HepG2 (cell line): Measurements from ENCODE around the gene ACD. TPM values are rescaled to one million over a fixed set of nuclear protein-coding genes. Genes with fewer than 3 reads are reported as not detected.

Source experiments
- AKAP8 ChIP-seq: sonication (generic); formaldehyde crosslinking; IDR thresholded peaks from 2 replicates; pipeline ENCODE4 v1.5.1; 2020; ENCODE audit warnings: mild to moderate bottlenecking, missing genetic modification reagents
- ATF3 ChIP-seq: sonication (generic); formaldehyde crosslinking; IDR thresholded peaks from 2 replicates; pipeline ENCODE4 v1.4.0; 2020; ENCODE audit warnings: missing genetic modification reagents
- ATF6 ChIP-seq: sonication (generic); formaldehyde crosslinking; conservative IDR thresholded peaks from 2 replicates; pipeline ENCODE4 v1.4.0; 2020; ENCODE audit warnings: missing genetic modification reagents
- FOXK1 ChIP-seq: sonication (generic); formaldehyde crosslinking; IDR thresholded peaks from 2 replicates; pipeline ENCODE4 v1.4.0; 2020; ENCODE audit warnings: low read depth, missing genetic modification reagents, borderline replicate concordance
- FOXO4 ChIP-seq: sonication (generic); formaldehyde crosslinking; conservative IDR thresholded peaks from 2 replicates; pipeline ENCODE4 v1.8.1; 2023; ENCODE audit warnings: missing genetic modification reagents
- HOMEZ ChIP-seq: IDR thresholded peaks from 2 replicates; pipeline ENCODE4 v1.6.1; 2016; ENCODE audit warnings: low read depth
- HOXA3 ChIP-seq: sonication (generic); formaldehyde crosslinking; IDR thresholded peaks from 2 replicates; pipeline ENCODE4 v1.5.0; 2020; ENCODE audit warnings: missing genetic modification reagents
- MXI1 ChIP-seq: IDR thresholded peaks from 3 replicates; pipeline ENCODE4 v1.6.1; 2012; ENCODE audit warnings: low read depth, low read length, inconsistent platforms, borderline replicate concordance
- NPAS2 ChIP-seq: sonication (generic); formaldehyde crosslinking; IDR thresholded peaks from 2 replicates; pipeline ENCODE4 v1.8.0; 2022; ENCODE audit warnings: mild to moderate bottlenecking, missing genetic modification reagents, borderline replicate concordance
- NR3C1 ChIP-seq: sonication (generic); formaldehyde crosslinking; IDR thresholded peaks from 2 replicates; pipeline ENCODE4 v1.4.0; 2020; ENCODE audit warnings: missing genetic modification reagents
- PHF8 ChIP-seq: sonication (generic); formaldehyde crosslinking; IDR thresholded peaks from 2 replicates; pipeline ENCODE4 v1.5.0; 2020; ENCODE audit warnings: missing genetic modification reagents
- ZNF430 ChIP-seq: sonication (generic); formaldehyde crosslinking; IDR thresholded peaks from 2 replicates; pipeline ENCODE4 v1.9.0; 2021; ENCODE audit warnings: mild to moderate bottlenecking, missing genetic modification reagents
- ZNF543 ChIP-seq: sonication (generic); formaldehyde crosslinking; IDR thresholded peaks from 2 replicates; pipeline ENCODE4 v1.4.0; 2020; ENCODE audit warnings: mild to moderate bottlenecking, missing genetic modification reagents
- ZNF713 ChIP-seq: sonication (generic); formaldehyde crosslinking; IDR thresholded peaks from 2 replicates; pipeline ENCODE4 v1.4.0; 2020; ENCODE audit warnings: mild to moderate bottlenecking, missing genetic modification reagents
- polyA plus RNA-seq, 8 experiments: library from polyadenylated mRNA; depleted of rRNA in 3 of 8; stranded (reverse) in 7 of 8; unstranded in 1 of 8; fragments of >200 nt; fragmentation: Illumina TruSeq in 4 of 8; extraction: Trizol in 4 of 8; gene quantifications; 2 replicates each; pipeline versions ENCODE4 v1.2.1 to v1.2.3, GENCODE V29; 2011 to 2016; ENCODE audit warnings: low read depth in 4 of 8, missing spikeins in 1 of 8, mixed read lengths in 1 of 8; ENCODE audit not compliant: insufficient read depth in 1 of 8
- total RNA-seq, 5 experiments: library from RNA; depleted of rRNA; stranded (reverse); fragments of >200 nt; fragmentation: Illumina TruSeq; extraction: Trizol; gene quantifications; 2 replicates each; pipeline ENCODE4 v1.2.3, GENCODE V29; 2016; ENCODE audit warnings: low read depth in 1 of 5
- TF ChIP-seq, protein P1 (sequence below): sonication (generic); formaldehyde crosslinking; IDR thresholded peaks from 2 replicates; pipeline ENCODE4 v1.5.0; 2020; ENCODE audit warnings: mild to moderate bottlenecking, missing genetic modification reagents, moderate library complexity
- TF ChIP-seq, protein P2 (sequence below): sonication (generic); formaldehyde crosslinking; IDR thresholded peaks from 2 replicates; pipeline ENCODE4 v1.9.0; 2021; ENCODE audit warnings: missing genetic modification reagents, borderline replicate concordance

The ACD gene
- total and polyA plus RNA-seq, 2 of the 13 experiments (the other 11 are each of a cell fraction or from before 2014, with no cell fraction given), result 32.6 to 38.3 TPM

DNA sequence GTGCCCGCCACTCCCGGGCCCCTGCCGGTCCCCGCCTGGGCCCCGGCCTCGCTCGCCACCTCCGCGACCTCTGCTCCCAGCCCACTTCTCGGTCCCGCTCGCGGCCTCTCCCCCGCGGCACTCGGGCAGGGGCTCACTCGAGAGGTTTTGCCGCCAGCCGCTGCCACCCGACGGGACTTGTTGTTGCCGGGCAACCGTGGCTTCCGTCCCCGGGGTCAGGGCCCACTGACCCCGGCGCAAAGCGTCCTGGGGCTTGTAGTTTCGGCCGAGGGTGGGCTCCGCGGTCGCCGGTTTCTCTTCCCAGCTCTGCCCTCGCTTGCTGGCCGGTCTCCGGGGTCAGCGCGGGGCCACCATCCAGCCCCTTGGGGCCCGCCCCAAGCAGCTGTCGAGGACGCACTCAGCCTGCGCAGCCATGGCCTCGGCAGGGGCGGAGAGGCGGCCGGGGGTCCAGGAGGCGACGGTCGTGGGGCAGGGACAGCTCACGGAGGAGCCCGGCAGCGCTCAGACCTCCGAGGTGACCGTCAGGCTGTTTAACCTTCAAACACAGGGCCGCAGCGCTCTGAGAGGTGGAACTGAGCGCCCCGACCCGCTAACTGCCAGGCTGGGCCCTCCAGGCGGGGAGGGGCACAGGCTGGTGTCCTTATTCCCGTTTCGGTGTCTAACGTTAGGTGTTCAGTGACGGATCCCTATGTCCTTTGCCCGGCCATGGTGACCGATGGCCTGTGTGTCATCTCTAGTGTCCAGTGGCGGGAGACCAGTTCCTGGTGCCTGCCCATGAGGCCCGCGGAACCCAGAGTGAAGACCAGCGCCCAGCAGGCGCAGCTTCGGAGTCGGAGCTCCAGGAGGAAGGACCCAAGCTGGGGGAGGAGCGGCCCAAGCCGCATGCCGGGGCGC, 6.7 kb upstream of the ACD start, which contains the start of the genes C16orf86 and ENKD1 (continued):
- TF ChIP-seq FOXO4 (CRISPR knock-in tag) (no peak), ZNF713 (CRISPR knock-in tag) (0 out of 2 replicates have a peak, but pooled peaks have one; percentile 43), ZNF543 (CRISPR knock-in tag) (no peak; the same call in 1 of the 2 replicates), HOXA3 (CRISPR knock-in tag) (peak; percentile 2; the same call in 1 of the 2 replicates), NR3C1 (no peak; the same call in 1 of the 2 replicates), ATF3 (CRISPR knock-in tag) (no peak), HOMEZ (CRISPR knock-in tag) (peak; percentile 50; the same call in 1 of the 2 replicates), ATF6 (CRISPR knock-in tag) (no peak), NPAS2 (CRISPR knock-in tag) (no peak), FOXK1 (CRISPR knock-in tag) (0 out of 2 replicates have a peak, but pooled peaks have one; percentile 13), PHF8 (CRISPR knock-in tag) (peak; percentile 83), MXI1 (peak; percentile 90), AKAP8 (CRISPR knock-in tag) (peak; percentile 62; the same call in 1 of the 2 replicates), ZNF430 (CRISPR knock-in tag) (no peak; the same call in 1 of the 2 replicates)
- TF ChIP-seq, protein P1, sequence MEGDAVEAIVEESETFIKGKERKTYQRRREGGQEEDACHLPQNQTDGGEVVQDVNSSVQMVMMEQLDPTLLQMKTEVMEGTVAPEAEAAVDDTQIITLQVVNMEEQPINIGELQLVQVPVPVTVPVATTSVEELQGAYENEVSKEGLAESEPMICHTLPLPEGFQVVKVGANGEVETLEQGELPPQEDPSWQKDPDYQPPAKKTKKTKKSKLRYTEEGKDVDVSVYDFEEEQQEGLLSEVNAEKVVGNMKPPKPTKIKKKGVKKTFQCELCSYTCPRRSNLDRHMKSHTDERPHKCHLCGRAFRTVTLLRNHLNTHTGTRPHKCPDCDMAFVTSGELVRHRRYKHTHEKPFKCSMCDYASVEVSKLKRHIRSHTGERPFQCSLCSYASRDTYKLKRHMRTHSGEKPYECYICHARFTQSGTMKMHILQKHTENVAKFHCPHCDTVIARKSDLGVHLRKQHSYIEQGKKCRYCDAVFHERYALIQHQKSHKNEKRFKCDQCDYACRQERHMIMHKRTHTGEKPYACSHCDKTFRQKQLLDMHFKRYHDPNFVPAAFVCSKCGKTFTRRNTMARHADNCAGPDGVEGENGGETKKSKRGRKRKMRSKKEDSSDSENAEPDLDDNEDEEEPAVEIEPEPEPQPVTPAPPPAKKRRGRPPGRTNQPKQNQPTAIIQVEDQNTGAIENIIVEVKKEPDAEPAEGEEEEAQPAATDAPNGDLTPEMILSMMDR (CRISPR knock-in tag), result peak; percentile 13
- TF ChIP-seq, protein P2, sequence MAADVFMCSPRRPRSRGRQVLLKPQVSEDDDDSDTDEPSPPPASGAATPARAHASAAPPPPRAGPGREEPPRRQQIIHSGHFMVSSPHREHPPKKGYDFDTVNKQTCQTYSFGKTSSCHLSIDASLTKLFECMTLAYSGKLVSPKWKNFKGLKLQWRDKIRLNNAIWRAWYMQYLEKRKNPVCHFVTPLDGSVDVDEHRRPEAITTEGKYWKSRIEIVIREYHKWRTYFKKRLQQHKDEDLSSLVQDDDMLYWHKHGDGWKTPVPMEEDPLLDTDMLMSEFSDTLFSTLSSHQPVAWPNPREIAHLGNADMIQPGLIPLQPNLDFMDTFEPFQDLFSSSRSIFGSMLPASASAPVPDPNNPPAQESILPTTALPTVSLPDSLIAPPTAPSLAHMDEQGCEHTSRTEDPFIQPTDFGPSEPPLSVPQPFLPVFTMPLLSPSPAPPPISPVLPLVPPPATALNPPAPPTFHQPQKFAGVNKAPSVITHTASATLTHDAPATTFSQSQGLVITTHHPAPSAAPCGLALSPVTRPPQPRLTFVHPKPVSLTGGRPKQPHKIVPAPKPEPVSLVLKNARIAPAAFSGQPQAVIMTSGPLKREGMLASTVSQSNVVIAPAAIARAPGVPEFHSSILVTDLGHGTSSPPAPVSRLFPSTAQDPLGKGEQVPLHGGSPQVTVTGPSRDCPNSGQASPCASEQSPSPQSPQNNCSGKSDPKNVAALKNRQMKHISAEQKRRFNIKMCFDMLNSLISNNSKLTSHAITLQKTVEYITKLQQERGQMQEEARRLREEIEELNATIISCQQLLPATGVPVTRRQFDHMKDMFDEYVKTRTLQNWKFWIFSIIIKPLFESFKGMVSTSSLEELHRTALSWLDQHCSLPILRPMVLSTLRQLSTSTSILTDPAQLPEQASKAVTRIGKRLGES (CRISPR knock-in tag), result peak; percentile 38; the same call in 1 of the 2 replicates
